Activated CD4-positive, alpha-beta T cell treated with anti-CD3 and anti-CD28 coated beads for 36 hours (primary cell): ENCODE data around the gene GALNTL6. TPM values are rescaled to one million over a fixed set of nuclear protein-coding genes. Genes with fewer than 3 reads are reported as not detected.

Experiments
- ATAC-seq: fragments of 200-7000 bp; cut with Tn5 transposase; one replicate; pipeline ENCODE4 v1.10.0; 2021; ENCODE audit warnings: mild to moderate bottlenecking, moderate library complexity
- CTCF ChIA-PET: fragments of 350-600 bp; sonication (Branson Sonifier 250); formaldehyde crosslinking; loops from one replicate; lab custom pipeline; 2021; ENCODE audit warnings: antibody characterized with exemption; lab: Charles Lee
- POLR2A ChIA-PET: fragments of 350-600 bp; sonication (Branson Sonifier 250); formaldehyde crosslinking; loops from one replicate; lab custom pipeline; 2021; ENCODE audit warnings: antibody characterized with exemption, inconsistent platforms; lab: Charles Lee
- DNase-seq: peaks from one replicate; pipeline ENCODE4 v3.0.0-alpha.2; 2020
- H3K27ac Mint-ChIP-seq: one replicate; pipeline ENCODE4 v1.8.0; 2021; ENCODE audit warnings: mixed read lengths
- H3K27me3 Mint-ChIP-seq: one replicate; pipeline ENCODE4 v1.8.0; 2021; ENCODE audit warnings: mixed read lengths
- H3K36me3 Mint-ChIP-seq: one replicate; pipeline ENCODE4 v1.8.0; 2021; ENCODE audit warnings: low read depth, mixed read lengths
- H3K4me1 Mint-ChIP-seq: one replicate; pipeline ENCODE4 v1.8.0; 2021; ENCODE audit warnings: mixed read lengths
- H3K4me3 Mint-ChIP-seq: one replicate; pipeline ENCODE4 v1.8.0; 2021; ENCODE audit warnings: mild to moderate bottlenecking, moderate library complexity, mixed read lengths
- H3K9me3 Mint-ChIP-seq: one replicate; pipeline ENCODE4 v1.8.0; 2021; ENCODE audit warnings: low read depth, mixed read lengths
- intact Hi-C, 2 experiments: fragments of 100-400 bp; cut with DNase I in 1 of 2; cut with micrococcal nuclease in 1 of 2; formaldehyde crosslinking; loops; one replicate each; pipeline versions ENCODE4 v1.14.2 to v1.15.1; 2022 to 2024; cut with DNase I, micrococcal nuclease
- total RNA-seq, 2 experiments: library from RNA; stranded (reverse); gene quantifications; one replicate each; pipeline ENCODE4 v1.2.3, GENCODE V29; 2021

Gene GALNTL6
- total RNA-seq, 2 experiments from 2014 or later = not detected

DNA sequence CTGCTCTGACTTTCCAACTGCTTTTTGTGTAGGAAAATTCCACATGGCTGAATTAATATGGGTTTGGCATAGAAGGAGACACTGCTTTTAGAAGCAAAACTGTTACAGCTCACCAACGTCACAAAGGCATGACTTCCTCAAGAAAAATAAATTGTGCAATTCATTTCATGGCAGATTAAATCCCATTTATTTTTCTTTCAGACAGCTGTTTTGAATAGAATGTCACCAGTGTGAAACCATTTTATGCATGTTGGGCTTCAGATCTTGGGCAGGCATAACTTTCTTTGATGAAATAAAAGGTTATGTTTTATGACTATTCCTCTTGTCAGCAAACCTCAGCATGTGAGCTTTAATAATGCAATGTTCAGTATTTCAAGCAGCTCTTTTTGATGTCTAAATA lies 542.8 kb downstream of the GALNTL6 start:
- ChIA-PET POLR2A (interaction anchor here (0.7 kb wide), 1 partner anchor 160 kb away, joined by 3 read pairs; no protein-coding TSS in a partner anchor), CTCF (no interaction called here)
- H3K27ac Mint-ChIP-seq = no peak overlapping the region
- no peaks in the 10 kb centered on the region for H3K9me3 Mint-ChIP-seq
- H3K27me3 Mint-ChIP-seq = no peaks in the 10 kb centered on the region
- H3K4me3 Mint-ChIP-seq = no peak overlapping the region
- DNase-seq = no peak
- no peaks in the 10 kb centered on the region for H3K36me3 Mint-ChIP-seq
- ATAC-seq = no peak
- no peaks in the 10 kb centered on the region for H3K4me1 Mint-ChIP-seq
- intact Hi-C loops = no loop called here

DNA sequence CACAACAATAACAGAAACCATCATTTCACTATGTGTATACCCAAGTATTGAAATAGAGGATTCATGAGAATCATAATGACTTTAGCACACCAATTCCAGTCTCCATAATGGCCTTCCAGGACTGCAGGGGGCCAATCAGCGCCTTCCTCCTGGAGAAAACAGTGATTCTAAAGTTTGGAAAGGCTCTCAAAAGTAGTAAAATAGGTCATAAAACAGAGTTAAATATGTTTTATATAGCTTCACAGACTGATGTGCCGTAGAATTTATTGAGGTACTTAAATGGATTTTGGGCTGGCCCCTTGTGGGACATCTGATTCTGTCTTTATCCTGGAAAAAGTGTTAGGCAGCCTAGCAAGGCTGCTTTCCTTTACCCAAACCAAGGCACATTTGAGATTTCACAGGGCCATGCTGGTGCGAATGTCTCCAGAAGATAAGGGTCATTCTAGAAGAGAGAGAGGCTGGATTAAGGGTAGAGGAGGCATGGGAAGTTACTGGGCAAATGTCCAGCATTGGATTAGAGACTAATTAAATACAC lies 543.9 kb downstream of the GALNTL6 start:
- Mint-ChIP-seq H3K9me3 (no peaks in the 10 kb centered on the region), H3K27ac (no peak overlapping the region), H3K4me3 (no peak overlapping the region), H3K36me3 (no peaks in the 10 kb centered on the region), H3K27me3 (no peaks in the 10 kb centered on the region), H3K4me1 (no peaks in the 10 kb centered on the region)
- no peak for DNase-seq
- no peak for ATAC-seq
- ChIA-PET CTCF (no interaction called here), POLR2A (no interaction called here)
- intact Hi-C loops = no loop called here

DNA sequence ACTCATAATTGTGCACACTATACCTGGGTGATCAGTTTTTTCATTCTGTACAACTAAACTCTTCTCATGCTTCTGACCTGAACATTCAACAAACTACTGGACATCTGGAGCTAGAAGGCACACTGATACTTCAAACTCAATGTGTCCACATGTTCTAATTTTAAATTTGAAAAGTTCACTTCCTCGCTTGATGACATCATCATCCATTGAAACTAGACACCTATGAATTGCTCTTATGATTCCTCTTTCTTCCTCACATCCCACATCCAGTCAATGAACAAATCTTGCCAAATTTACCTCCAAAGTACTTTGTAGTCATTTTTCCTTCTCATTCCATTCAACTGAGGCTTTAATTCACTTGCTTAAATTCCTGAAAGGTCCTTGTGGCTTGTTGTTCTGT lies 549.4 kb downstream of the GALNTL6 start:
- Mint-ChIP-seq H3K27me3 (no peaks in the 10 kb centered on the region), H3K4me3 (no peak overlapping the region), H3K4me1 (no peaks in the 10 kb centered on the region), H3K9me3 (peaks cover 8% of the 10 kb centered on the region), H3K36me3 (no peaks in the 10 kb centered on the region), H3K27ac (no peak overlapping the region)
- ChIA-PET POLR2A (no interaction called here), CTCF (no interaction called here)
- intact Hi-C loops = no loop called here
- ATAC-seq (no peak), DNase-seq (no peak)

DNA sequence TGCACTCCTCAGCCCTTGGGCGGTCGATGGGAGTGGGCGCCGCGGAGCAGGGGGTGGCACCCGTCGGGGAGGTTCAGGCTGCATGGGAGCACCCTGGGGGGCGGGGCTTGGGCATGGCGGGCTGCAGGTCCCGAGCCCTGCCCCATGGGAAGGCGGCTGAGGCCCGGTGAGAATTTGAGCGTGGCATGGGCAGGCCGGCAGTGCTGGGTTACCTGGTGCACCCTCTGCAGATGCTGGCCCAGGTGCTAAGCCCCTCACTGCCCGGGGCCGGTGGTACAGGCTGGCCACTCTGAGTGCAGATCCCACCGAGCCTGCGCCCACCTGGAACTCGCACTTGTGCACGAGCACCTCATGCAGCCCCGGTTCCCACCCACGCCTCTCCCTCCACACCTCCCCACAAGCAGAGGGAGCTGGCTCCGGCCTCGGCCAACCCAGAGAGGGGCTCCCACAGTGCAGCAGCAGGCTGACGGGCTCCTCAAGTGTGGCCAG lies 556.3 kb downstream of the GALNTL6 start:
- H3K36me3 Mint-ChIP-seq = no peaks in the 10 kb centered on the region
- no peaks in the 10 kb centered on the region for H3K27me3 Mint-ChIP-seq
- intact Hi-C loops = no loop called here
- ChIA-PET CTCF (no interaction called here), POLR2A (no interaction called here)
- ATAC-seq (no peak), DNase-seq (no peak)
- H3K4me1 Mint-ChIP-seq = no peaks in the 10 kb centered on the region
- H3K27ac Mint-ChIP-seq = no peak overlapping the region
- H3K9me3 Mint-ChIP-seq = peaks cover 8% of the 10 kb centered on the region
- H3K4me3 Mint-ChIP-seq = no peak overlapping the region

DNA sequence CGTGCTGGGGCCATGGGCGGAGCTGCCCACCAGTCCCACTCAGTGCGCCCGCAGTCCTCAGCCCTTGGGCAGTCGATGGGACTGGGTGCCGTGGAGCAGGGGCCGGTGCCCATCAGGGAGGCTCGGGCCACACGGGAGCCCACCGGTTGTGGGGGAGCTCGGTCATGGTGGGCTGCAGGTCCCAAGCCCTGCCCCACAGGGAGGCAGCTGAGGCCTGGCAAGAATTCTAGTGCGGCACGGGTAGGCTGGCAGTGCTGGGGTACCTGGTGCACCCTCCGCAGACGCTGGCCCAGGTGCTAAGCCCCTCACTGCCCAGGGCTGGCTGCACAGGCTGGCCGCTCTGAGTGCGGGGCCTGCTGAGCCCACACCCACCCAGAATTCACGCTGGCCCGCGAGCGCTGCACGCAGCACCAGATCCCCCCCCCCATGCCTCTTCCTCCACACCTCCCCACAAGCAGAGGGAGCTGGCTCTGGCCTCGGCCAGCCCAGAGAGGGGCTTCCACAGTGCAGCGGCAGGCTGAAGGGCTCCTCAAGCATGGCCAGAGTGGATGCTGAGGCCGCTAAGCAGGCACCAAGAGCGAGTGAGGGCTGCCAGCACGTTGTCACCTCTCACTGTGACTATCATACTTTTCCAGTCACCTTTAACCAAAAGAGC lies 564.4 kb downstream of the GALNTL6 start:
- no peak overlapping the region for H3K4me3 Mint-ChIP-seq
- H3K27ac Mint-ChIP-seq = no peak overlapping the region
- intact Hi-C loops = no loop called here
- H3K27me3 Mint-ChIP-seq = no peaks in the 10 kb centered on the region
- ChIA-PET CTCF (no interaction called here), POLR2A (no interaction called here)
- no peaks in the 10 kb centered on the region for H3K4me1 Mint-ChIP-seq
- no peaks in the 10 kb centered on the region for H3K9me3 Mint-ChIP-seq
- ATAC-seq = no peak
- H3K36me3 Mint-ChIP-seq = no peaks in the 10 kb centered on the region
- no peak for DNase-seq

DNA sequence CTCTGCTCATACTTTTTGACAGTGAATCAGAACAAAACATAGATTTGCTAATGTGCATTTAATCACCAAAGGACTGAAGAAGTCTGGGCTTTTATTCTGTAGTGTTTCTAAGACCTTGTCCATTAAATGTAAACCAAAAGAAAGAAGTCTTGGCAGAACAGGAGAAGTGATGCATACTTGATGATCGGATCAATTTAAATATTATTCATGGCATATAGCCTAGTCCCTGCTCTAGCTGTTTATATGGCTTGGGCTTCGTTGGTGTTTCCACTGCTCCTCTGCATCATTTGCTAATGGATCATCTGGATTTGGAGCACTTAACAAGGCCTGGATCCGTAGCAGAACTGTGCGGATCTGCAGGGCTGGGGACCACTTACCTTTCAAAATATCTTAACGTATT lies 566.6 kb downstream of the GALNTL6 start:
- Mint-ChIP-seq H3K27ac (no peak overlapping the region), H3K9me3 (peaks cover 4% of the 10 kb centered on the region), H3K36me3 (no peaks in the 10 kb centered on the region), H3K4me1 (no peaks in the 10 kb centered on the region), H3K27me3 (no peaks in the 10 kb centered on the region), H3K4me3 (no peak overlapping the region)
- ATAC-seq = no peak
- ChIA-PET POLR2A (no interaction called here), CTCF (no interaction called here)
- DNase-seq = no peak
- intact Hi-C loops = no loop called here

DNA sequence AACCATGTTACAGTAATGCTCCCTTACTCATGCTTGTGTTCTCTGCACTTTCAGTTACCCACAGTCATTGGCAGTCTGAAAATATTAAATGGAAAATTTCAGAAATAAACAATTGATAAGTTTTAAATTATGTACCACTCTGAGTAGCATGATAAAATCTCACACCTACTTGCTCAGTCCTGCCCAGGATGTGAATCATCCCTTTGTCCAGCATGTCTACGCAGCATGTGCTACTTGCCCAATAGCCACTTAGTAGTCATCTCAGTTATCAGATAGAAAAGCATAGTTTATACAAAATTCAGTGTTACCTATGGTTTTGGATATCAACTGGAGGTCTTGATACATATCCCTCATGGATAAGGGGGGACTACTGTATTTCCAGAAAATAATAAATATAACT lies 577.1 kb downstream of the GALNTL6 start:
- intact Hi-C loops = no loop called here
- CTCF ChIA-PET = no interaction called here
- peaks cover 6% of the 10 kb centered on the region for H3K9me3 Mint-ChIP-seq
- POLR2A ChIA-PET = no interaction called here
- H3K36me3 Mint-ChIP-seq = no peaks in the 10 kb centered on the region
- H3K4me1 Mint-ChIP-seq = no peaks in the 10 kb centered on the region
- H3K4me3 Mint-ChIP-seq = no peak overlapping the region
- ATAC-seq = no peak
- DNase-seq = no peak
- no peak overlapping the region for H3K27ac Mint-ChIP-seq
- no peaks in the 10 kb centered on the region for H3K27me3 Mint-ChIP-seq

DNA sequence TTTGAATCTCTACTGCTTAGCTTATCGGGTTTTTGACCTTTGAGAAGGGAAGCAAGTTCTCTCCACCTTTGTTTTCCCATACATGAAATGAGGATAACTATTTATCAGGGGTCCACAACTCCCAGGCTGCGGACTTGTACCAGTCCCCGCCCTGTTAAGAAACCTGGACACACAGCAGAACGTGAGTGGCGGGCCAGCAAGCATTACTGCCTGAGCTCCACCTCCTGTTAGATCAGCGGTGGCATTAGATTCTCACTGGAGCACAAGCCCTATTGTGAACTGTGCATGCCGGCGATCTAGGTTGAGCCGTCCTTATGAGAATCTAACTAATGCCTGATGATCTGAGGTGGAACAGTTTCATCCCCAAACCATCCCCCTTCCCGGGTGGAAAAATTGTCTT lies 579.5 kb downstream of the GALNTL6 start:
- no peaks in the 10 kb centered on the region for H3K4me1 Mint-ChIP-seq
- no peaks in the 10 kb centered on the region for H3K27me3 Mint-ChIP-seq
- no peak overlapping the region for H3K27ac Mint-ChIP-seq
- intact Hi-C loops = no loop called here
- peaks cover 5% of the 10 kb centered on the region for H3K9me3 Mint-ChIP-seq
- POLR2A ChIA-PET = no interaction called here
- H3K4me3 Mint-ChIP-seq = no peak overlapping the region
- DNase-seq = no peak
- H3K36me3 Mint-ChIP-seq = no peaks in the 10 kb centered on the region
- CTCF ChIA-PET = no interaction called here
- no peak for ATAC-seq

DNA sequence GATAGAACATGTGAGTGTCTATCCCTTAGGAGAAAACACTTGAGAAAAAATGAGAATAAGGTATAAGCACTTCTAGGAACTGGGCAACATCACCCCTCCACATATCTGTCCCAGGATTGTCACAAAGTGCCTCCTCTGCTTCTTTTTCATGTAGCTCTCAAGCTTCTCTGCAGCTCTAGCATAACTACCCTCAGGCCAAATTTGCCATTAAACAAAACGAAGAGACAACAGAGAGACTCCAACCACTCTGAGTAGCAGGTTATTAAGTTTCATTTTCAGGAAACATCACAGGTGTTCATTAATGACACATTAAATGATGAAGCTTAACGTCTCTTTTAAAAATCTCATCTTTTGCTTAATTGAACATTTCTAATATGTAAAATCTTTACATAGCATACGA lies 580.0 kb downstream of the GALNTL6 start:
- no peaks in the 10 kb centered on the region for H3K27me3 Mint-ChIP-seq
- intact Hi-C loops = no loop called here
- ATAC-seq (no peak), DNase-seq (no peak)
- peaks cover 3% of the 10 kb centered on the region for H3K9me3 Mint-ChIP-seq
- no peak overlapping the region for H3K27ac Mint-ChIP-seq
- H3K4me3 Mint-ChIP-seq = no peak overlapping the region
- ChIA-PET POLR2A (no interaction called here), CTCF (no interaction called here)
- no peaks in the 10 kb centered on the region for H3K36me3 Mint-ChIP-seq
- no peaks in the 10 kb centered on the region for H3K4me1 Mint-ChIP-seq

DNA sequence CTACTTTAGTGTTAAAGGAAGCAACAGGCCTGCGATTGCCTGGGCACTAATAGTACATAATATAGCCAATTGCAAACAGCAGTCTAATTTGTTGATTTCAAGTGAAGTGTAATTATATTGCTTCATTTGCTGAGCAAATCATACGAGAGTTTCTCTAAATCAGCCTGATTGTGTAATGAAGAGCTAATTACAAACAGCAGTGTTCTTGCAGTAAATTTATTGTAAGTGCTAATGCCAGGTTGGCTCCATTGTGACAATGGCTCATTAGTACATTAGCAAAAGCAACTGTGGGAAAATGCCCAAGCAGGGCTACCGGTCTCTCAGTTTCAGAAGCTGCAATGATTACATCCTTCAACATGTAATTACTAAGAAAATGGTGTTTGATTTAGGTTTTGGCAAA lies 591.5 kb downstream of the GALNTL6 start:
- no peaks in the 10 kb centered on the region for H3K36me3 Mint-ChIP-seq
- no peak overlapping the region for H3K4me3 Mint-ChIP-seq
- DNase-seq (no peak), ATAC-seq (no peak)
- ChIA-PET POLR2A (no interaction called here), CTCF (no interaction called here)
- no peaks in the 10 kb centered on the region for H3K27me3 Mint-ChIP-seq
- no peaks in the 10 kb centered on the region for H3K4me1 Mint-ChIP-seq
- H3K27ac Mint-ChIP-seq = no peak overlapping the region
- no peaks in the 10 kb centered on the region for H3K9me3 Mint-ChIP-seq
- intact Hi-C loops = no loop called here

DNA sequence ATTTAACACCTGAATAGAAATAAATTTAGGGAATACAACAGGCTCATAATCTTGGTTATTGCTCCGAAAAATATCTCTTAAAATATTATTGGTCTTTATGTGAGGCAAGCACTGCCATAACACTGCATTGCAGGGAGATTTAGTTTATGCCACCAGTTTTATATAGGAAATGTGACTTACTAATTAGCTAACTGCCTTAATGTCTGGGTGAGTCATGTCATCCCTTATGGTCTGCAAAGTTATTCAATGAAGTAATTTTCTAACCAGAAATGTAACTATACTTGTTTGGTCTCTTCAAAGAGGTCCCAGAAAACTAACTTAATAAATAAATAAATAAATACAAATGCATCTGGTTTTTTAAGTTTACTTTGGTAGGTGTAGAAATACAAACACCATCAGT lies 597.2 kb downstream of the GALNTL6 start:
- H3K27ac Mint-ChIP-seq = no peak overlapping the region
- no peaks in the 10 kb centered on the region for H3K9me3 Mint-ChIP-seq
- H3K4me3 Mint-ChIP-seq = no peak overlapping the region
- ChIA-PET CTCF (no interaction called here), POLR2A (no interaction called here)
- H3K36me3 Mint-ChIP-seq = no peaks in the 10 kb centered on the region
- no peak for ATAC-seq
- DNase-seq = no peak
- H3K4me1 Mint-ChIP-seq = no peaks in the 10 kb centered on the region
- H3K27me3 Mint-ChIP-seq = no peaks in the 10 kb centered on the region
- intact Hi-C loops = no loop called here

DNA sequence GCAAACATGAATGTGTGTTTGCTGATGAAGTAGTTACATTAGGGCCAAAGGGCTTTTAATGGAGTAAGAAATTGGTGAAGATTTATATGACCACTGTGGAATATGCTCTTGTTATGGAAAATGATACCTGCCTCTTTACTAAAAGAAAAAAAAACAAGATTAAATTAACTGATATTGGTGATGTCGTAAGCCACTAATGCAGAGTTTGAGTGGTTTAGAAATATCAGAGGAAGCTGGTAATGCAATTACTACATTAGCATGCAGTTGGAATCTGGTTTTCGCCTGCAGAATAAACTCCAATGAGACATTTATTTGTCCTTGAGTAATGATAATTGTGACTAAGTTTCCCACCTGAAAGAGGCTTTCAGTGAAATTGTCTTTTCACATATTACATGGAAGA lies 597.9 kb downstream of the GALNTL6 start:
- DNase-seq (no peak), ATAC-seq (no peak)
- H3K4me1 Mint-ChIP-seq = no peaks in the 10 kb centered on the region
- ChIA-PET POLR2A (no interaction called here), CTCF (no interaction called here)
- no peaks in the 10 kb centered on the region for H3K9me3 Mint-ChIP-seq
- no peaks in the 10 kb centered on the region for H3K36me3 Mint-ChIP-seq
- H3K4me3 Mint-ChIP-seq = no peak overlapping the region
- H3K27me3 Mint-ChIP-seq = no peaks in the 10 kb centered on the region
- H3K27ac Mint-ChIP-seq = no peak overlapping the region
- intact Hi-C loops = no loop called here
